ENCODE results near the gene TPBG. TPM values are rescaled to one million over a fixed set of nuclear protein-coding genes. Genes with fewer than 3 reads are reported as not detected.
"Not testable (repeated sequence)": the region's sequence is repeated elsewhere in the genome, so short reads cannot be mapped to it uniquely, and the experiment has no call there.

Gene TPBG
- total RNA-seq, 1 donor from 2014 or later, result 2.6 TPM

- intact Hi-C loops (cut with micrococcal nuclease), result no loop called here
- Histone ChIP-seq H3K4me3 (no peak overlapping the region), H3K27me3 (ENCODE audit: low read depth) (no peaks in the 10 kb centered on the region), H3K36me3 (no peaks in the 10 kb centered on the region), H3K4me1 (no peaks in the 10 kb centered on the region), H3K27ac (replicated peaks) (no peak overlapping the region), H3K9me3 (replicated peaks) (no peaks in the 10 kb centered on the region)
- no peak for TF ChIP-seq CTCF (IDR thresholded peaks at IDR 0.05; ENCODE audit: borderline replicate concordance)
- DNase-seq, result no peak
These were observed 22.3 kb downstream of the TPBG start for GRCh38 chr6:82385961-82386360.

- H3K36me3 ChIP-seq; H3K4me1 ChIP-seq; H3K27ac ChIP-seq (replicated peaks); H3K27me3 ChIP-seq (ENCODE audit: low read depth); intact Hi-C loops (cut with micrococcal nuclease); DNase-seq; H3K9me3 ChIP-seq (replicated peaks); H3K4me3 ChIP-seq: not testable (repeated sequence)
These were observed 31.2 kb downstream of the TPBG start for GRCh38 chr6:82394770-82395169.

- Histone ChIP-seq H3K9me3 (replicated peaks) (no peaks in the 10 kb centered on the region), H3K27ac (replicated peaks) (no peak overlapping the region), H3K27me3 (ENCODE audit: low read depth) (no peaks in the 10 kb centered on the region), H3K4me3 (no peak overlapping the region), H3K4me1 (no peaks in the 10 kb centered on the region), H3K36me3 (no peaks in the 10 kb centered on the region)
- intact Hi-C loops (cut with micrococcal nuclease), result no loop called here
- no peak for DNase-seq
- TF ChIP-seq CTCF (IDR thresholded peaks at IDR 0.05; ENCODE audit: borderline replicate concordance), result no peak
These were observed 33.5 kb downstream of the TPBG start for GRCh38 chr6:82396964-82397751.

- Histone ChIP-seq H3K4me3 (no peak overlapping the region), H3K27ac (replicated peaks) (no peak overlapping the region), H3K4me1 (no peaks in the 10 kb centered on the region), H3K27me3 (ENCODE audit: low read depth) (no peaks in the 10 kb centered on the region), H3K9me3 (replicated peaks) (no peaks in the 10 kb centered on the region), H3K36me3 (no peaks in the 10 kb centered on the region)
- no peak for DNase-seq
- intact Hi-C loops (cut with micrococcal nuclease), result no loop called here
- no peak for TF ChIP-seq CTCF (IDR thresholded peaks at IDR 0.05; ENCODE audit: borderline replicate concordance)
These were observed 34.5 kb downstream of the TPBG start for GRCh38 chr6:82397962-82398692.

GRCh38 chr6:82408952-82409431, 45.4 kb downstream of the TPBG start:
- intact Hi-C loops (cut with micrococcal nuclease), result no loop called here
- DNase-seq, result no peak
- Histone ChIP-seq H3K4me1 (no peaks in the 10 kb centered on the region), H3K27ac (replicated peaks) (no peak overlapping the region), H3K4me3 (no peak overlapping the region), H3K9me3 (replicated peaks) (no peaks in the 10 kb centered on the region), H3K27me3 (ENCODE audit: low read depth) (peaks cover 5% of the 10 kb centered on the region), H3K36me3 (no peaks in the 10 kb centered on the region)
- no peak for TF ChIP-seq CTCF (IDR thresholded peaks at IDR 0.05; ENCODE audit: borderline replicate concordance)

- Histone ChIP-seq H3K27me3 (ENCODE audit: low read depth) (peaks cover 5% of the 10 kb centered on the region), H3K9me3 (replicated peaks) (no peaks in the 10 kb centered on the region), H3K4me1 (no peaks in the 10 kb centered on the region), H3K36me3 (no peaks in the 10 kb centered on the region), H3K4me3 (no peak overlapping the region), H3K27ac (replicated peaks) (no peak overlapping the region)
- no peak for TF ChIP-seq CTCF (IDR thresholded peaks at IDR 0.05; ENCODE audit: borderline replicate concordance)
- no peak for DNase-seq
- intact Hi-C loops (cut with micrococcal nuclease), result no loop called here
These were observed 46.6 kb downstream of the TPBG start for GRCh38 chr6:82410151-82410648.
